ENCODE measurements around the gene TC2N.
"Not testable (repeated sequence)": the region's sequence is repeated elsewhere in the genome, so short reads cannot be mapped to it uniquely, and the experiment has no call there.

Gene TC2N
- total RNA-seq, result 195 reads per million, percentile 92 among the genes with 10 or more reads in this experiment

DNA sequence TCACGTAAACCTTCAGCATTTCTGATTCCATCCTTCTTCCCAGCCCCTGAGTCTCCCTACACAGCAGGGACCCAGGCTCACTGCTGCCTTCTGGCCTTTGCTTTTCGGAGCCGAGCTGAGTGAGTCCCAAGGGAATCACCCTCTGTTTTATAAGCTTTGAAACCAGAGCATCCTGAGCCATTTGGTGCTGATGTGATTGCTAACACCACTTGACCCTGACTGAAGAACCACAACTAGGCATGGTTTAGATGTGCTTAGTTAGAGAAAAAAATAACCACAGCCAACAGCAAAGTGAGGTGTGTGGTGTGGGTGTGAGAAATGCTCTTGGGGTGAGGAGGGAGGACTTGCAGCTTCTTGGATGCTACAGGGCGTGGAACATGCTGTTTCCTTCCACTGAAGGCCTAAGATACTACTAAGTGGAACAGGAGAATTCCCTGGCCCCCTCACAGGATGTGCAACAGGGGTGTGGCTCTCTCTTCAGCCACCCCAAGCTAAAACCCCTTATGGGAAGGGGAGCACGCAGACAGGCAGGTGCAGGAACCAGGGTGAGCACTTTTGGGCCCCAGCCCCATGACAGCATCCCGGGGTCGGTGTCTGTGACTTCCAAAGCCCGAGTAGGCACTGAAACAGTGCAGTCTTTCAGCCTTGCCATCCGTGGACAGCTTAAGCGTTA lies at the start of gene TC2N:
TC2N (minus strand) TSS at position 221 of the 673 bp plus-strand sequence. CDS start 53,767 bp downstream, outside the sequence.
- peak; percentile 38 for DNase-seq

DNA sequence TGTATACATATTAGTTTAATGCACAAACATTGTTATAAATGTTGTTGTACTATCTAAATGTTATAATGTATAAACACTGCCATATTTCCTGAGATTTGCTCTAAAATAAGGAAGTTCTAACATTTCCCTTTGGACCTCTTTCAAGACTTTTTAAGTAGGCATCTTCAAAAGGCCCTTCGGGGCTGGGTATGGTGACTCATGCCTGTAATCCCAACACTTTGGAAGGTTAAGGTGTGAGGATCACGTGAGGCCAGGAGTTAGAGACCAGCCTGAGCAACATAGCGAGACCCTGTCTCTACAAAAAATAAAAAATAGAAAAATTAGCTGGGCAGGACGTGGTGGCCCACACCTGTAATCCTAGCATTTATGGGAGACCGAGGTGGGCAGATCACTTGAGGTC lies 44.7 kb upstream of the TC2N start:
- no peak for DNase-seq

DNA sequence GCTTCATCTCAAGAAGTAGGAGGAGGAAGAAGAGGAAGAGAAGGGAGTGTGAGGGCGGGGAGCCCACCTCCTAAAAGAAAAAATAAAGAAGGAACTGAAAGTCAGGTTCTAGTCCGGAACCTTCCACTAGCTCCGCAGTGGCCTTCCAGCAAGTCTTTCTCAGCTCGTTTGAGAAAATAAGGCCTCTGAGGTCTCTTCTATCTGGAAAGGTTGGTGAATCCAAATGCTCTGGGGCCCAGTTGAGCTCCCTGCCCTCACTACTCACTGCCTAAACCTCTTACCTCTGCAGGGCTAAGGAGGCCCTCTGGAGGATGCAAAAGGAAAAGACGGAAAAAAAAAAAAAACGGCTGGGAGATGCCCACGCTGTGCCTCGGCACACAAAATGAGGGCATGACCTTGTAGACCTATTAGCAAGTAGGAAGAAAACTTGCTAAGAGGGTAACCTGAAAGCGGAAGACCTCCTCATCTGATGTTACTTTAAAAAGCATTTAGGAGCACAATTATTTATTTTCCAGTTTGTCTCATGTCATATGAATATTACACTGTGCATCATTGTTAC lies 44.2 kb upstream of the TC2N start:
- peak; percentile 17 for DNase-seq

DNA sequence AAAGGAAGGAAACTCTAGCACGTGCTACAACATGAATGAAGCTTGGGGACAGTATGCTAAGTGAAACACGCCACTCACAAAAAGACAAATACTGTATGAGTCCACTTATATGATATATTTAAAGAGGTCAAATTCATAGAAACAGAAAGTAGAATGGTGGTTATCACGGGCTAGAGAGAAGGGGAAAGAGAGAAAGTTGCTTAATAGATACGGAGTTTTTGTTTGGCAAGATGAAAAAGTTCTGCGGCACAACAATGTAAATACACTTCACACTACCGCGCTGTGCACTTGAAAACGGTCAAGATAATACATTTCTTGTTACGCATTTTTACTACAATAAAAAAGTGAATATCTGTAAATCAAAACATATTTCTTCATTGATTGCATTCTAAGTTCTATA lies 42.9 kb upstream of the TC2N start:
- DNase-seq, result no peak

DNA sequence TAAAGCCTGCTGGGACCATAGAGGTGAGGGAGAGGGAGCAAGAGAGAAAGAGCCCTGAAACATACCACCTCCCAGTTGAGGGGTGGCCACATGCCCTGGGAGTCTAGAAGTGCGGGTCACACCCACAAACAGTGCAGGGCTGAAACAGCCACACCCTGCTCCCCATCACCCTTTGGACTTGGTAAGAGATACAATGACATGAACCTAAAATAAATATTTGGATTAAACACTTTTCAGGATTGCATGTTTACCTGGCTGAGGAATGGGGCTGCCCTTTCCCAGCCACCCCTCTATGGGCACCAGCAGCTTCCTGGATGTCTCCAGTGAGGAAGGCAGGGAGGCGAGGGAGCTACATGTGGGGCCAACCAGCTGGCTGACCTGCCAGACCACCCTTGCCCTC lies 39.0 kb upstream of the TC2N start:
- no peak for DNase-seq

DNA sequence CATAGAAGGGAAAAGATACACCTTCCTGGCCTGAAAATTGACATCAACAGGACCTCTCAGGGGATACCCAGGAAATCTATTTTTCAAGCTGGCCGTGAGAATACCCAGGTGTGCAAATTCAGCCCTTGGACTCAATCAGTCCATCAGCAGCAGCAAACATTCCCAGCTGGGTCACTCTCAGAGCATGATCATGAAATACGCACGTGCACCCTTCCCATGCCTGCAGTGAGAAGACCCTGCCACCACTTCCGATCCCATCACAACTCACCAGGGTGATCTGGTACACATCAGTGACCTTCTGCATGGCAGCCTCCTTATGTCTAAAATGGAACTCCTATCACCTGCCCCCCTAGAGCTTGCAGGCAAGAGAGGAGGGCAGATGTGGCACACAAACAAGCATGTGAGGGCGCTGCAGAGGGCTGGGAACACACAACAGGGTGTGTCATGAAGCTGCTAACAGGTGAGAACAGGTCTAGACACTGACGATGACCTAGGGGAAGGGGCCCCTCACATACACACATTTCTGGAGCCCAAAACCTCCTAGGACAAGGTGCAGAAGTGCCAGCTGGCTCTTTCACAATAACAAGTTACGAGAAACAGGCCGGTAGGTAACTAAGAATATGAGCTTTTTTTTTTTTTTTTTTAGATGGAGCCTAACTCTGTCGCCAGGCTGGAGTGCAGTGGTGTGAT lies 37.8 kb upstream of the TC2N start:
- no peak for DNase-seq

DNA sequence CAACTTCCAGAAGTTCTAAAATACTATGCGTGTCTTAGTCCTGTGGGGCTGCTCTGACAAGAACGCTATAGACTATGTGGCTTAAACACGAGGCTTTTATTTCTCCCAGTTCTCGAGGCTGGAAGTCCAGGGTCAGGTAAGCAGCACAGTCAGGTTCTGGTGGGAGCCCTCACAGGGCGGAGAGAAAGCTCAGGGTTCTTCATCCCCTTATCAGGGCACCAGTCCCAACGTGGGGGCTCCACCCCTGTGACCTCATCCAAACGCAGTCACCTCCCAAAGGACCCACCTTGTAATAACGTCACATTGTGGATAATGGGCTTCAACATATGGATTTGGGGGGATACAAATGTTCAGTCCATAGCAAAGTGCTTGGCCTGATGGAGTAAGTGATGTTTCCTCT lies 37.1 kb upstream of the TC2N start:
- DNase-seq, result no peak

DNA sequence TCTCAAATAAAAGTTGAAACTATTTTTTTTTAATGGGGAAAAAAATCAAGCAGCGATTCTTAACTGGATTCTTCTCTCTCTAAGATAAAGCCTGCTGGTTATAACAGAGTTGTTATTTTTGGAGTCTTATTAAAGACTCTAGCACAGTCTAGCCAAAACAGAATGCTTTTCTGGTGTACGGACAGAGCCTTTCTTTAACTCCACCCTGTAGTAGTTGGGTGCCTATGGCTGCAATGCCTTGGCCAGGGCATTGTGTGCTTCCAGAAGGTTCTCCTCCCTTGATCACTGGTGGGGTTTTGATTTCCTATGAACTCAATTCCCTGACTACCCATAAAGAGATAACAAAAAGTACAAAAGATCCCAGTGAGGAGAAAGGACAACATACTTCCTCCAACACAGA lies 35.7 kb upstream of the TC2N start:
- DNase-seq, result no peak

DNA sequence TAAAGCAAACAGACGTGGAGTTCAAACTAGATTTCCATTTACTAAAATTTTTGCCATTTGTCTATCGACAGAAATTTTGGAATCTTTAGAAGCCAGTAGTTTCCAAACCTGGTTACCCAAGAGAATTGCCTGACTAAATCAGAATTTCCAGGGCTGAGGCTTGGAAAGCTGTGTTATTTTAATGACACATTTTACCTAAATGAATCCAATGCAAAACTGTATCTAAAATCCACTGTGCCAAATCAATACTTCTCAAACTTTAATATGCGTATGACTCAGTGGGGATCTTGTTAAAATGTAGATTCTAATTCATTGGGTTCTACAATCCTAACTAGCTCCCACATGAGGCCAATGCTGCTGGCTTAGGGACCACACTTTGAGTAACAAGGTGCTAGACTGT lies 35.0 kb upstream of the TC2N start:
- DNase-seq, result no peak

DNA sequence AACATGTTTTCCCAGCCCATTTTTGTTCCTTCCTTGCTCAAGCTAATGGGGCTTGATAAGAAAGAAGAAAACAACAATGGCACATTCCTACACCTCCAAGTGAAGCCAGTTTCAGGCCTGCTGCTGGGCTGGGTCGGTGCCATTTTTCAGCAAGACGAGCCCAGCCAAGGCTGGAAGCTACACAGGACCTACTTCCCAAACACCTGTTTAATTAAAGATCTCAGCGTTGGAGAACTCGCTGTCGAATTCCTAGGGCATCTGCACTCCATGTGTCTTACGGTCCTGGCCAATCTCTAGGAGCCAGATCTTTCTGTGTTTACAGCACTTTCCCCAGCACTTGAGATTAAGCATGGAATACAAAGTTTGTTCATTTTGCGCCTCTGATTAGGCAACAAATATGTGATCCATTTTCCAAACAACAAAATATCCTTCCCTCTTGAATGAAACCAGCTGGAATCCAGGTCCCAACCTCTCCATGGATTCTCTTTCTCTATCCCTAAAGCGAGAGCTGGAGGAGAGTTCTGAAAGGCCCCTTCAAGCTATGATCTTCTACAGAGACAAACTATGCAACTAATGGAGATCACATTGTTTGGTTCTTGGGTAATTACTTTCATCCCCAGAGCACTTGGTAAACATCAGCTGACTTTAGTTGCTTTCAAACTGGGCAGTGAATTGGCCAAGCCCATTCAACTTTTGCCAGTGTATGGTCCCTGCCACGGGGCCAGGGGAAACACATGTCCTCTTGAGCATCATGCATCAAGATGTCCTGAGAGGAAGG lies 34.3 kb upstream of the TC2N start:
- no peak for DNase-seq

DNA sequence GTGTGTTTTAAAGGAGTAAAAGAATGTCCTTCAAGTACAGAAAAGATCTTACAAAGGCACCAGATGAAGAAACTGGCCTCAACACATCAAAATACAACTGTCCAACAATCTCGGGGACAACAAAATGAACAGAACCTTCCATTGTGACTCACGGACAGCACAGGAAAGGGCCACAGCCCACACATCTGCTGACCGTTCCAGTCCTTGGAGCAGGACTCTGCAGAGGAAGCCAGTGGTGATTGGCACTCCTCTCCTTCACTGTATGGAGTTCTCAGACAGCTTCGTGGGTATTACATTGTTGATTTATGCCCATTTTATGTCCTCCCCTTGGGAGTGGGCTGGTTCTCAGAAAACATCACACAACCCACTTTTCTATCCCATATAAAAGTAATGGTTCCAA lies 32.5 kb upstream of the TC2N start:
- DNase-seq, result no peak

DNA sequence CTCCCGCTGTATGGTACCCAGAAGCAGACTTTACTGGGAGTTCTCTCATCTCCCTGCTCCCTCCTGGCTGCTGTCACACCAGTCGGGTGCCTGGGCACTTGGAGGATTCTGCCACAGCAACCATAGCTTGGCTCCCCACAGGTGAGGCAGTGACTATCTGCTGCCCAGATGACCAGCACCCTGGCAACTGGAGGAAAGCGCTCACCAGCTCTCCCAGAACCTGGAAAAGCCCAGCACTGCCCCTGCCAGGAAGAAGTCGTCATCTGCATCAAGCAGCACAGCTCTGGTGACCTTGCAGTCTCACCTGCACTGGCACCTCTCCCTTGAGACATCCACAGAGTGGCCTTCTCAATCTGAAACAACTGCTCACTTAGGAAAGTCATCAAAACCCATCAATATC lies 31.9 kb upstream of the TC2N start:
- DNase-seq, result no peak

DNA sequence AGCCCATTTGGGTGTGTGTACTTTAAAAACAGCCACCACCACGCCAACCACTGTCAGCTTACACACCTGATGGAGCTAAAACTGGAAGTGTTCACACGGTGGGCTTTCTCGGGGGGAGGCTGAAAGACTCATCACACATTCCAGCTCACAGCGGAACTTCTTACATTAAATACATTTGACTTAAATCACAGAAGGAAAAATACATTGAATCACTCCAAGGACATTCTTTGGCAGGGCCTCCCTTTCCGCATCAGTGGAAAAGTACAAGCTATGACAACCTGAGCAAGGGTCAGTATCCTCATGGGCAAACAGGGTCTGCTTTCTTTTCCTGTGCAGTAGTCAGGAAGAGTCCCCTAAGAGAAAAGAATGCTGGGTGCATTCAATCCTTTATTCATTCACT lies 31.0 kb upstream of the TC2N start:
- DNase-seq, result no peak

DNA sequence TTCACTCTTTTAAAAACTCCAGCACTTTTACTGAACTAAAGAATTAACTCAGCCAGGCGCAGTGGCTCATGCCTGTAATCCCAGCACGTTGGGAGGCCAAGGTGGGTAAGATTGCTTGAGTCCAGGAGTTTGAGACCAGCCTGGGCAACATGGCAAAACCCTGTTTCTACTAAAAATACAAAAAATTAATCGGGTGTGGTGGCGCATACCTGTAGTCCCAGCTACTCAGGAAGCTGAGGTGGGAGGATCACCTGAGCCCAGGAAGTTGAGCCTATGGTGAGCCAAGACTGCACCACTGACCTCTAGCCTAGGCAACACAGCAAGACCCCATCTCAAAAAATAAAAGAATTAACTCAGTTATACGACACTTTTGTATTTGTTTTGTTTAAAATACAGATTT lies 30.4 kb upstream of the TC2N start:
- DNase-seq, result not testable (repeated sequence)

DNA sequence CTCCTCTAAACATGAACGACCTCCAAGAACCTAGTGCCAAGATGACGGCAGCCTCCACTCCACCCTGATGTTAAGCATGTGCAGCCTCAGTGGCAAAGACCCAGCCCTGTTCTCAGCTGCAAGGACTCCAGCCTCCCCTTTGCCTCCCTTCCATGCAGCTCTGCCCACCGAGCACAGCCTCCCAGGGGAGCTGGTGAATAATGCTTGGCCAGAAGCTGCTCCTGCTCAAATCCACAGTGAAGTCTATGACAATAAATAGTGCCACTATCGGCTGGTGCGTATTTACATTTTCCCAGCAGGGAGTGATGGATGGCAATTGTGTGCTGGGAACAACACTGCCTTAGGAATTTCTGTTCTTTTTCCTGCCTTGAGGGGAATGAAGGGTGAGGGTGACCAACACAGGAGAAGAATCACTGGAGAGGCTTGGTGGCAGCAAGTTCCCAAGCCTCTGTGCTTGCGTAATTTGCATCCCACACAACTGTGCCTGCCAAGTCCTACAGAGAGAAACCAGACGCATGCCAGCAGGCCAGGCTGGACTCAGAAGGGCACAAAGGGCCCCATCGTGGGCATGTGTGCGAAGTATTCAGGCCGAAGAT lies 29.9 kb upstream of the TC2N start:
- no peak for DNase-seq

DNA sequence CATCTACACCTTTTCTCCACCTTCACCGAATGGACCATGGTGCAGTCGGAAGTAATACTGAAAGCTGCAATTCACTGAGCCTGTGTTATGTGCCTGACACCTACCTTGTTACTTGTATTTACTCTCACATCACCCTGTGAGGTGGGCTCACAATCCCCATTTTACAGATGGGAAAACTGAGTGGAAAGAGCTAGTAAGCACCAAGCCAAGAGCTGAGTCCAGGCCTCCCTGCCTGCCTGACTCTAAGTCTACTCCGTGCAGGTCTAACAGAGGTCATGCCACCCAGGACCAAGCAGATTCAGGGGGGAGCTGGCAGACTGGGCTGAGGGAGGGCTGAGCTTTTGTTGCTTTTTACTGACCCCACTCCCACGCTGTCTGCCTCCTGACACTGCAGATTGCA lies 29.1 kb upstream of the TC2N start:
- DNase-seq, result no peak

DNA sequence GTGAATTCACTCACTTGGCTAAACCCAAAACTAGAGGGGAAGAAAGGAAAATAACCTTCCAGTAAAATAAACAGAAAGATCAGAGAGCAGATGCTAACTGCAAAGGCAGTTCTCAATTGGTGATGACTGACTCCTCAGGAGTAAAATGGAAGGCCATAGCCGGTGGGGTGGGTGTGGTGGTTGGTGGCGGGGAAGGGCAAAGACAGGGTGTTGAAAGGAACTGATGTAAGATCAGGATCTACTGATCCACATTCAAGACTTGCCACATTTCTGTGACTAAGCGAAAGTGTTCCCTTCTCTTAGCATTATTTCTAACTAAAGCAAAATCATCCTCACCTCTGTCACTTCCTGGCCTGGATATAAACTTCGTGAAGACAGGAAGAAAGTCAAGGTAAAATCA lies 26.3 kb upstream of the TC2N start:
- no peak for DNase-seq

DNA sequence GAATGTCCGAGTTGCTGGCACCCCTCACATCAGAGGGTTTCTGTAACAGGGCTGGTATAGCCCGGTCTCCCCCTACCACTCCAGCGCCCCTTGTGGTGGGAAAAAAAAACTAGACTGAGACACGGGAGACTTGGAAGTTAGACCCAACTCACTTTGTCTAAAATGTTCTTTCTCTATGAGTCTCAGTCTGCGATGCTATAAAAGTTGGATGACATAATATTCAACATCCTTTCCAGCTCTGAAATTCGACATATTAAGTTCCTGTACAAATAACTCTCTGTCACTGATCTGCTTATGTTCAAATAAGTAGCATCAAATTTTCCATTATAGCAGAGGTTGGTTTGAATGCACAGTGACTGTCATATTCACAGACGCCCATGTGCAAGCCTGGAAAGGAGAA lies 25.7 kb upstream of the TC2N start:
- DNase-seq, result no peak

DNA sequence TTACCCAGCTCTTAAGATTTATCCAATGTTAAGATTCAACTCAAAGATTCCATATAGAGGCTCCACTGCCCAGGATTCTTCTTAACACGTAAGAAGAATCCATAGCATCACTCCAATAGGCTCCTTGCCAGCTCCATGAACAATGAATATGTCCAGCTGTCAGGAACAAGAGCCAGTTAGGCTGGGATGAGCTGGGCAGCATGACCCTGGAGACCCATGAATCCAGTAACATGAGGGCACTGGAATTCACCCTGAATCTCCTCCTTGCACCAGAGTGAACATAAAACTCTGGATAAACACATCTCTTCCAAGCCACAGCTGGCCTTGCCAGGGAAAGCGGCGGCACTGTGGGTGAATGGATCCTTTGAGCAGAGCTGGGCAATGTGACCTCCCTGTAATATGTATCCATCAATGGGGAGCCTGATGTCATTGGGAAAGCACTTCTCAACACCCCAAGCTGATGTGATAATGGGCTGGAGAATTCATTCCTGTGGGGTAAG lies 24.4 kb upstream of the TC2N start:
- DNase-seq, result no peak

DNA sequence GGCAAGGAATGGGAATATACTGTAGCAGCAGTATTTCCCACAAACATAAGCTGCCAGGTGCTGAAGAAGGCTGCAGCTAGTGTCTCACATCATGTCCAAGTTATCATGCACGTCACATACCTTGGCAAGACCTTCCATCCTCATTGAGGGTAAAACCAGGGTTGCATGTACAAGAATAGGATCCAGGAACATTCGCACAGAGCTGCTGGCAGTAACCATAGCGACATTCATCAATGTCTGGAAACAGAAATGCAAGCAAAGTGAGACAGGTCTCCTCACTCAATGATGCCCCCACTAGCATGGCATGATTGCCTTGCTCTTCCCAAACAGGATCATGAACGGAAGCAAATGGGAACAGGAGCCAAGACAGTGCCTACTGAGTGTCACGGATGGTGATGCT lies 23.8 kb upstream of the TC2N start:
- DNase-seq, result no peak

DNA sequence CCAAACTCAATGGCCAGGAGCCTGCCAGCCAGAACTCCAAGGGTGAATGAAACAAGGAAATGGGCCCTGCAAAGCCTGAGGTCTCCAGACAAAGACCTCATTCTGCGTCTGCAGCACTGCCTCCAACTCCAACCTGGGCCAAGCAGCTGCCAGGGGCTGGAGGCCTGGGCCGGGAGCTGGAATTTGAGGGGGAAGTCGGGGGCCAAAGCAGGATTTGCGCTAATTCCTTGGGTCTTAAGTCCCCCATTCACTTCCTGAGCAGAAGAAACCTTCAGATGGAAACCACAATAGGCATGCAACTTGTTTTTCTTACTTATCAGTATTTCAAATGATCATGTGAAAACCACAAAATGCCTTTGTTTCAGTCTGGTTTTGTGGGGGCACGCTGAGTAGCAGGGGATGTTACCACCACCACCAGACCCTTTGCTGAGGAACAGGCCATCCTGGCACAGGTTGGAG lies 23.0 kb upstream of the TC2N start:
- DNase-seq, result no peak

DNA sequence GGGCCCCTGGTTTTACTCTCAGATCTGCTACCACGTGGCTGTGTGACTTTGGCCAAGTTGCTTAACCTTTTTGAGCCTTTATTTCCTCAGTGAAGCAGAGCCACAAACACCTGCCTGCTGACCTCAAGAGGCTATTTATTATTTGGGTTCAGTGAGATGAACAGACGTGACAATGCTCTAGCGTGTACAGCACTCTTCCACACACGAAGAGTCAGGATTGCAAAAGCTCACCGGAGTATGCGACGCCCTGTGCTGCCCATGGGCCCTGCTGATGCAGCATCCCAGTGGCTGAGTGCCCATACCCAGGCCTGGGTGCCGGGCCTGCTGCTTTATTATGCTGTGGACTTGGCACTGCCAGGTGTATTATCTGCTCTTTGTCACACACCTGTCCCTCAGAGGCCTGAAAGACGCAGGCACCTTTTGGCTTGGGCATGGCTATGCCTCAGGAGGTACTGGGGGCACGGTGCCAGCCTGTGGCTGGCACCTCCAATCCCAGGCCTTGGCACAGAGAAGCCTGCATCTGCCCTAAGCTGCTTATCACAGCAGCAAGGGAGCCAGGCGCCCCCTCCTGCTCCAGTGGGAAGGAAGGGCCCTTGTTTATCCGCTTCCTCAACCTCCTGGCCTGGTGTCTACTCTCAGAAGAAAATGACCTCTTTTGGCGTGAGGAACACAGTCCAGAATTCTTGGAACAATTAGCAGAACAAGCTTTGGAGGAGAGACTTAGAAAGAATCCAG lies 22.3 kb upstream of the TC2N start:
- DNase-seq, result no peak

Measured in effector CD4-positive, alpha-beta T cell (primary cell).